H1 (cell line): ENCODE data around the gene FANCL.

Source experiments
- CEBPB ChIP-seq: IDR thresholded peaks from 2 replicates; pipeline ENCODE4 v1.6.1; 2012; ENCODE audit warnings: low read depth, low read length
- CREB1 ChIP-seq: IDR thresholded peaks from 2 replicates; pipeline ENCODE4 v1.6.1; 2012; ENCODE audit warnings: inconsistent platforms
- EP300 ChIP-seq, 2 experiments: IDR thresholded peaks; 1 replicate in 1 of 2; 2 replicates in 1 of 2; pipeline ENCODE4 v1.6.1; 2011 to 2012; ENCODE audit warnings: low read depth in 2 of 2, low read length in 2 of 2, mild to moderate bottlenecking in 2 of 2, borderline replicate concordance in 1 of 2, inconsistent platforms in 1 of 2, moderate library complexity in 1 of 2
- EZH2 ChIP-seq: fragments of 200-600 bp; sonication (generic); IDR thresholded peaks from 2 replicates; pipeline ENCODE4 v1.7.1; 2012; ENCODE audit warnings: low read depth, mild to moderate bottlenecking, moderate library complexity, low read length, inconsistent platforms; ENCODE audit not compliant: severe bottlenecking
- FOSL1 ChIP-seq: IDR thresholded peaks from 2 replicates; pipeline ENCODE4 v1.6.1; 2011; ENCODE audit warnings: mild to moderate bottlenecking, low read depth, low read length, moderate library complexity; ENCODE audit not compliant: insufficient read depth
- JUN ChIP-seq: IDR thresholded peaks from 2 replicates; pipeline ENCODE4 v1.6.1; 2011; ENCODE audit warnings: low read depth, mild to moderate bottlenecking, improper control_type of control experiment, low read length
- JUND ChIP-seq: IDR thresholded peaks from 2 replicates; pipeline ENCODE4 v1.6.1; 2011; ENCODE audit warnings: mild to moderate bottlenecking, improper control_type of control experiment, low read length
- KDM1A ChIP-seq: fragments of 200-600, 300-600 bp; sonication (generic); IDR thresholded peaks from 2 replicates; pipeline ENCODE4 v1.7.1; 2016; ENCODE audit warnings: mild to moderate bottlenecking, low read length, borderline replicate concordance
- MAFK ChIP-seq: IDR thresholded peaks from 2 replicates; pipeline ENCODE4 v1.6.1; 2012; ENCODE audit warnings: low read depth, mild to moderate bottlenecking, improper control_type of control experiment, low read length
- POLR2A ChIP-seq, 2 experiments: IDR thresholded peaks; 1 replicate in 1 of 2; 2 replicates in 1 of 2; pipeline ENCODE4 v1.6.1; 2011; ENCODE audit warnings: low read depth in 2 of 2, low read length in 2 of 2, mild to moderate bottlenecking in 2 of 2; ENCODE audit errors: control extremely low read depth in 1 of 2
- RAD21 ChIP-seq, 2 experiments: IDR thresholded peaks in 1 of 2; conservative IDR thresholded peaks in 1 of 2; 2 replicates each; pipeline ENCODE4 v1.6.1; 2011; ENCODE audit warnings: low read depth in 2 of 2, low read length in 2 of 2, improper control_type of control experiment in 1 of 2, inconsistent platforms in 1 of 2, mild to moderate bottlenecking in 1 of 2, moderate library complexity in 1 of 2
- TEAD4 ChIP-seq: IDR thresholded peaks from 2 replicates; pipeline ENCODE4 v1.6.1; 2012; ENCODE audit warnings: low read depth, low read length, inconsistent platforms, mixed read lengths
- YY1 ChIP-seq: IDR thresholded peaks from 2 replicates; pipeline ENCODE4 v1.6.1; 2011; ENCODE audit warnings: low read depth, mild to moderate bottlenecking, low read length
- TF ChIP-seq, protein P1 (sequence below), 3 experiments: IDR thresholded peaks; 1 replicate in 2 of 3; 2 replicates in 1 of 3; pipeline versions ENCODE4 v1.5.1 to v1.6.1; 2011; ENCODE audit warnings: low read length in 3 of 3, mild to moderate bottlenecking in 3 of 3, inconsistent platforms in 2 of 3, low read depth in 1 of 3, moderate library complexity in 1 of 3; ENCODE audit not compliant: insufficient read depth in 1 of 3; ENCODE audit errors: control extremely low read depth in 1 of 3

DNA sequence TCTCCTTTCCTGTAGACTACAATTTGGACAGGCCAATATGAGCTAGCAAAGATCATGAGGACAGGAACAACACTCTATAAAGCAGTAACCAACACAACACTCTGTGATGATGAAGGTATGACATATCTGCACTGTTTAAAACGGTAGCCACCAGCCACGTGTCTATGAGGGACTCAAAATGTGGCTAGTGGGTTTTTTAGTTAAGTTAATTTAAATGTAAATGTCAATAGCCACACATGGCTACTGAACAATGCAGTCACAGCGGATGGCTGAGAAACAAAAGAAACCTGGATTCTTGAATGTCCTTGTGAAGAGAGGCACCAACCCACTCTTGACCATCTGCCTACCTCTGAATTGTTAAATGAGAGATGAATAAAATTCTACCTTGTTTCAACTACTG, 33.9 kb downstream of the FANCL start:
- no peak for TF ChIP-seq EP300 (IDR thresholded peaks at IDR 0.05; ENCODE audit: borderline replicate concordance in 1 of 2, low read depth in 2 of 2, low read length in 2 of 2)
- TF ChIP-seq, protein P1, sequence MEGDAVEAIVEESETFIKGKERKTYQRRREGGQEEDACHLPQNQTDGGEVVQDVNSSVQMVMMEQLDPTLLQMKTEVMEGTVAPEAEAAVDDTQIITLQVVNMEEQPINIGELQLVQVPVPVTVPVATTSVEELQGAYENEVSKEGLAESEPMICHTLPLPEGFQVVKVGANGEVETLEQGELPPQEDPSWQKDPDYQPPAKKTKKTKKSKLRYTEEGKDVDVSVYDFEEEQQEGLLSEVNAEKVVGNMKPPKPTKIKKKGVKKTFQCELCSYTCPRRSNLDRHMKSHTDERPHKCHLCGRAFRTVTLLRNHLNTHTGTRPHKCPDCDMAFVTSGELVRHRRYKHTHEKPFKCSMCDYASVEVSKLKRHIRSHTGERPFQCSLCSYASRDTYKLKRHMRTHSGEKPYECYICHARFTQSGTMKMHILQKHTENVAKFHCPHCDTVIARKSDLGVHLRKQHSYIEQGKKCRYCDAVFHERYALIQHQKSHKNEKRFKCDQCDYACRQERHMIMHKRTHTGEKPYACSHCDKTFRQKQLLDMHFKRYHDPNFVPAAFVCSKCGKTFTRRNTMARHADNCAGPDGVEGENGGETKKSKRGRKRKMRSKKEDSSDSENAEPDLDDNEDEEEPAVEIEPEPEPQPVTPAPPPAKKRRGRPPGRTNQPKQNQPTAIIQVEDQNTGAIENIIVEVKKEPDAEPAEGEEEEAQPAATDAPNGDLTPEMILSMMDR (IDR thresholded peaks at IDR 0.05; ENCODE audit: control extremely low read depth in 1 of 3, insufficient read depth in 1 of 3, low read depth in 1 of 3, low read length in 3 of 3) = no peak
- no peak for TF ChIP-seq YY1
- no peak for TF ChIP-seq RAD21 (IDR thresholded peaks at IDR 0.05 in 1 of 2, conservative IDR thresholded peaks at IDR 0.05 in 1 of 2; ENCODE audit: low read depth in 2 of 2, low read length in 2 of 2)
- TF ChIP-seq EZH2 = no peak
- TF ChIP-seq CEBPB = no peak
- TF ChIP-seq FOSL1 = no peak
- no peak for TF ChIP-seq JUND
- no peak for TF ChIP-seq MAFK
- 0 out of 2 replicates have a peak, but pooled peaks have one; percentile 40 for TF ChIP-seq TEAD4
- no peak for TF ChIP-seq KDM1A
- TF ChIP-seq JUN = no peak
- no peak for TF ChIP-seq POLR2A (IDR thresholded peaks at IDR 0.05; ENCODE audit: control extremely low read depth in 1 of 2, low read depth in 2 of 2, low read length in 2 of 2)
- no peak for TF ChIP-seq CREB1
